Tibial artery (tissue), 4 donors: ENCODE data around the gene MSRB1.

ENCODE experiments used
- DNase-seq, 2 donors: peaks; one replicate each; pipeline ENCODE4 v3.0.0-alpha.2; 2019
- H3K27ac ChIP-seq, 2 donors: fragments of 200-600 bp; sonication (generic) in 1 of 2; 1 replicate in 1 of 2; 2 replicates in 1 of 2; pipeline ENCODE4 v1.5.1; 2018 to 2019; ENCODE audit warnings: mild to moderate bottlenecking in 1 of 2
- H3K27me3 ChIP-seq, 2 donors: fragments of 200-600 bp; sonication (generic) in 1 of 2; one replicate each; pipeline versions ENCODE4 v1.5.1 to v1.6.0; 2016 to 2019
- H3K36me3 ChIP-seq, 3 donors: fragments of 200-600 bp; sonication (generic) in 2 of 3; one replicate each; pipeline ENCODE4 v1.5.1; 2016 to 2019; ENCODE audit warnings: mild to moderate bottlenecking in 2 of 3
- H3K4me1 ChIP-seq, 4 donors: fragments of 200-600 bp; sonication (generic) in 2 of 4; 1 replicate in 3 of 4; 2 replicates in 1 of 4; pipeline ENCODE4 v1.5.1; 2016 to 2019
- H3K4me3 ChIP-seq, 2 donors: fragments of 200-600 bp; sonication (generic) in 1 of 2; 1 replicate in 1 of 2; 2 replicates in 1 of 2; pipeline ENCODE4 v1.5.1; 2018 to 2019; ENCODE audit warnings: mild to moderate bottlenecking in 2 of 2
- H3K9me3 ChIP-seq, 3 donors: fragments of 200-600 bp; sonication (generic) in 1 of 3; one replicate each; pipeline ENCODE4 v1.5.1; 2016 to 2019
- CTCF ChIP-seq, 2 experiments: fragments of 200-600 bp in 1 of 2; fragments of 450-650 bp in 1 of 2; IDR thresholded peaks; one replicate each; pipeline ENCODE4 v1.5.1; 2017 to 2019; ENCODE audit warnings: antibody characterized with exemption in 2 of 2, mild to moderate bottlenecking in 1 of 2, moderate library complexity in 1 of 2
- intact Hi-C: fragments of 100-400 bp; cut with DNase I; formaldehyde crosslinking; loops from one replicate; pipeline ENCODE4 v1.15.0; 2023; ENCODE audit warnings: low total_unique reads

MSRB1 gene

DNA sequence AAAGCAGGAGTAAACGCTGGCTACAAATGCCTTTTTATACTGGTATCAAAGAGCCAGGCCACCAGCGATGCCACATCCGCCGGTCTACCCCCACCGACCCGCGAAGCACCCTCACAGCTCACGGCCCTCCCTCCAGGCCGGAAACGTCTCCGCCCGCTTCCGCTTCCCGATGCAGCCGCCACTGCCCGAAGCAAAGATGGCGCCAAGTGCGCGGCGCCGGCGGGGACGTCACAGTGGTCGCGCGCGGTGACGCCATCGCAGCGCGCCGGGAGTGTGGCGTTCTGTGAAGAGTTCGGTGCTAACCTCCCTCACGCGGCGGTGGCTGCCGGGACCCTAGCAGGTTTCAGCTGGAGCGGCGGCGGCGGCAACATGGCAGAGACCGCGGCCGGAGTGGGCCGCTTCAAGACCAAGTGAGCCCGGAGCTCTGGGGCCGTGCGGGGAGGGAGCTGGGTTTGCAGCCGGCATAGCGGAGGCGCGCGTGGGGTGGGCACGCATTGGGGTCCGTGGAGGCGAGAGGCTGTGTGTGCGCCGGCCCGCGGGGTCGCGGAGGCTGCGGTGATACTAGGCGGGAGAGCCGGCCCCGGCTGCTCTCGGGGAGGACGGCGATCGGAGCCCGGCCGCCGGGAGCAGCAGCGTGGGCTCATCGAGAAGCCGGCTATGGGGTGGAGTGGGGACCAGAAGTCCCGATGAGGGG is 28.9 kb upstream of the MSRB1 start, which contains the start of gene TBL3:
Gene TBL3, plus strand, starts transcription at position 258 of the 694 bp plus-strand sequence. Its CDS starts 112 bp downstream, at position 370.
- intact Hi-C loops, result loop anchor here (5.0 kb wide), 1 partner anchor 360 kb away; the partner anchor contains the start of genes CRAMP1 and IFT140
- Histone ChIP-seq H3K27me3 (peaks cover 0 to 36% of the 10 kb centered on the region in 2 donors), H3K36me3 (peaks cover 31 to 32% (median 31%) of the 10 kb centered on the region in 3 donors), H3K27ac (peak within 1 kb of the TSS; percentile 80 to 94), H3K4me3 (peak within 1 kb of the TSS; percentile 79 to 99), H3K9me3 (no peaks in the 10 kb centered on the region), H3K4me1 (peaks cover 0 to 32% (median 21%) of the 10 kb centered on the region in 4 donors)
- DNase-seq, result peak; percentile 91 to 96
- TF ChIP-seq CTCF (IDR thresholded peaks at IDR 0.05), result no peak

DNA sequence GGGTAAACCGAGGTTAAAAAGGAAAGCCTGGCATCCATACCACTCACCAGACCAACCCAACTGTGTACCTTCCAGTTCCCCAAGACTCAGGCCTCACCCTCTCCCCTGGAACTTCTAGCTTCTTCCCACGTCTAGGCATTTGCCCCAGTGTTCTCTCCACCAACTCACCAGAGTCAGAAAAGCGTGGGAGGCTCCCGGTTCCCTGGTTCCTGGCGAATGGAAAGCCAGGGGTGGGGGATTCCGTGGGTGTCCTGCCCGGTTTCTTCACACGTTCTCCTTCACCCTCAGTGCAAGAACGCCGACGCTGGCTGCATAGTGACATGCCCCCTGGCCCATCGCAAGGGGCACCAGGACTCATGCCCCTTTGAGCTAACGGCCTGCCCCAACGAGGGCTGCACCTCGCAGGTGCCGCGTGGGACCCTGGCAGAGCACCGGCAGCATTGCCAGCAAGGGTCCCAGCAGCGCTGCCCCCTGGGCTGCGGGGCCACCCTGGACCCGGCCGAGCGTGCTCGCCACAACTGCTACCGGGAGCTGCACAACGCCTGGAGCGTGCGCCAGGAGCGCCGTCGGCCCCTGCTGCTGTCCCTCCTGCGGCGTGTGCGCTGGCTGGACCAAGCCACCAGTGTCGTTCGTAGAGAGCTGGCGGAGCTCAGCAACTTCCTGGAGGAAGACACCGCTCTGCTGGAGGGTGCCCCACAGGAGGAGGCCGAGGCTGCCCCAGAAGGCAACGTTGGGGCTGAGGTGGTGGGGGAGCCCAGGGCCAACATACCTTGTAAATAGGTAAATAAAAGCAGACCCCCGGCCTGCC is 25.4 kb upstream of the MSRB1 start:
- Histone ChIP-seq H3K4me1 (peaks cover 0 to 40% (median 27%) of the 10 kb centered on the region in 4 donors), H3K36me3 (peaks cover 3 to 7% (median 4%) of the 10 kb centered on the region in 3 donors), H3K27me3 (no peaks in the 10 kb centered on the region), H3K9me3 (no peaks in the 10 kb centered on the region), H3K27ac (no peak overlapping the region), H3K4me3 (no peak overlapping the region)
- intact Hi-C loops, result no loop called here
- DNase-seq, result no peak
- no peak for TF ChIP-seq CTCF (IDR thresholded peaks at IDR 0.05)

DNA sequence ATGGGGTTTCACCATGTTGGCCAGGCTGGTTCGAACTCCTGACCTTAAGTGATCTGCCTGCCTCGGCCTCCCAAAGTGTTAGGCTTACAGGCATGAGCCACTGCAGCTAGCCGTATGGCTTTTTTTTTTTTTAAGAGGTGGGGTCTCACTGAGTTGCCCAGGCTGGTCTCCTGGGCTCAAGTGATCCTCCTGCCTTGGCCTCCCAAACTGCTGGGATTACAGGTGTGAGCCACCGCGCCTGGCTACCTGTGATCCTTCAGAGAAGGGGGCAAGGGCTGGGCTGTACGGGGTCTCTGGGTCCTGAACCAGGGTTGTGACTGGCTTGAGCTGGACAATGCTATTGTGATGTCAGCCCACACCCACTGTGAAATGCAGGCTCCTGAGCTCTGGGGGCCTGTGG is 23.5 kb upstream of the MSRB1 start, which contains the start of gene RNF151:
Gene RNF151, plus strand, starts transcription at position 397 of the 400 bp plus-strand sequence. CDS start 26 bp downstream, outside the sequence.
- no peak for TF ChIP-seq CTCF (IDR thresholded peaks at IDR 0.05)
- H3K9me3 ChIP-seq, result no peaks in the 10 kb centered on the region
- H3K27ac ChIP-seq, result peak within 1 kb of the TSS in 1 of 2 donors; percentile 98
- intact Hi-C loops, result no loop called here
- DNase-seq, result no peak
- H3K4me1 ChIP-seq, result peaks cover 0 to 29% (median 17%) of the 10 kb centered on the region in 4 donors
- peaks cover 22 to 26% (median 23%) of the 10 kb centered on the region in 3 donors for H3K36me3 ChIP-seq
- no peaks in the 10 kb centered on the region for H3K27me3 ChIP-seq
- peak within 1 kb of the TSS; percentile 89 to 93 for H3K4me3 ChIP-seq

DNA sequence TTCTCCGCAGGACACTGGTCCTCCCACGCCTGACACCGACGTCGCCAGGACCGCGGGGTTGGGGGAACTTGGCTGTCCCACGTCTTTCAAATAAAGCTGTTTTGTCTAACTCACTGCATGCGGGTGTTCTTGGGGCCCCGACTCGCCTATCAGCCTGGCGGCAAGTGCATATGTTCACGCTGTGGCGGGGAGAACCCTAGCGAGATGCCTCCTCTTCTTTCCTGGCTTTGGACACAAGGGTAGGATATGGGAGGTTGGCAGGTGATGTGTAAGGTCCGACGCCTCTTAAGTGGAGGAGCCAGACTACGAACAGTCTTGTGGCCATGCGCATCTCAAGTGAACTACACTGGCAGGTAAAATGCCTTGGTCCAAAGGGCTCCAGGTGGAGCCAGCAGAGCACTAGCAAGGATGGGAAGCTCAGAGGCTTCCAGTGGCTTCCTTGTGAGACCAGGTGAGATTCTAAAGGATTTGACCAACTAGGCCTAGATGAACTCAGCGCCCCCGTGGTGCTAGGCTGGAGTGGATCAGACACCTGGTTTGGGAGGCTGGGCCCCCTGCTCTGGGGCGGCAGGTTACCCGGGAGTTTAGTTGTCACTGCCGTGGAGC is 22.5 kb upstream of the MSRB1 start:
- Histone ChIP-seq H3K4me1 (peaks cover 0 to 29% (median 18%) of the 10 kb centered on the region in 4 donors), H3K27me3 (no peaks in the 10 kb centered on the region), H3K9me3 (no peaks in the 10 kb centered on the region), H3K4me3 (peak overlapping the region; percentile 89 to 93), H3K27ac (peak overlapping the region; percentile 95 to 98), H3K36me3 (peaks cover 28 to 34% (median 32%) of the 10 kb centered on the region in 3 donors)
- DNase-seq, result no peak
- intact Hi-C loops, result no loop called here
- no peak for TF ChIP-seq CTCF (IDR thresholded peaks at IDR 0.05)
